B cell (primary cell): Measurements from ENCODE around the gene ATP6V1C2. TPM values are rescaled to one million over a fixed set of nuclear protein-coding genes. Genes with fewer than 3 reads are reported as not detected.

Source experiments
- ATAC-seq: fragments of 200-7000 bp; cut with Tn5 transposase; one replicate; pipeline ENCODE4 v1.10.0; 2021; ENCODE audit warnings: low read depth, mild to moderate bottlenecking, moderate number of reproducible peaks, moderate library complexity
- CTCF ChIA-PET: fragments of 350-600 bp; sonication (Branson Sonifier 250); formaldehyde crosslinking; loops from one replicate; lab custom pipeline; 2021; ENCODE audit warnings: antibody characterized with exemption, inconsistent platforms; lab: Charles Lee
- POLR2A ChIA-PET: fragments of 350-600 bp; sonication (Branson Sonifier 250); formaldehyde crosslinking; loops from one replicate; lab custom pipeline; 2021; ENCODE audit warnings: antibody characterized with exemption; lab: Charles Lee
- DNase-seq: peaks from one replicate; pipeline ENCODE4 v3.0.0; 2013
- H2AFZ ChIP-seq: 2 replicates; pipeline ENCODE4 v1.6.1; 2012; ENCODE audit warnings: mild to moderate bottlenecking, low read depth, low read length; ENCODE audit not compliant: insufficient read depth, poor library complexity, severe bottlenecking
- H3K27ac ChIP-seq, 2 donors: 1 replicate in 1 of 2; 2 replicates in 1 of 2; pipeline ENCODE4 v1.5.1; 2012 to 2013; ENCODE audit warnings: low read length in 2 of 2, mild to moderate bottlenecking in 2 of 2, moderate library complexity in 1 of 2
- H3K27me3 ChIP-seq, 4 experiments: fragments of 200-600 bp in 1 of 4; sonication (generic) in 1 of 4; replicated peaks in 1 of 4; 1 replicate in 2 of 4; 2 replicates in 2 of 4; pipeline versions ENCODE4 v1.6.1 to v1.7.0; 2013 to 2016; ENCODE audit warnings: low read length in 3 of 4, mild to moderate bottlenecking in 2 of 4, mixed read lengths in 1 of 4, moderate library complexity in 1 of 4; ENCODE audit not compliant: insufficient read depth in 4 of 4, control insufficient read depth in 3 of 4; ENCODE audit errors: control extremely low read depth in 1 of 4
- H3K36me3 ChIP-seq, 2 experiments: replicated peaks in 1 of 2; 1 replicate in 1 of 2; 2 replicates in 1 of 2; pipeline versions ENCODE4 v1.6.1 to v1.7.1; 2013; ENCODE audit warnings: low read length in 1 of 2; ENCODE audit not compliant: insufficient read depth in 2 of 2, control insufficient read depth in 1 of 2; ENCODE audit errors: control extremely low read depth in 1 of 2, extremely low read depth in 1 of 2
- H3K4me1 ChIP-seq, 2 donors: fragments of 200-600 bp in 1 of 2; sonication (generic) in 1 of 2; 1 replicate in 1 of 2; 2 replicates in 1 of 2; pipeline versions ENCODE4 v1.5.1 to v1.6.1; 2013 to 2017; ENCODE audit warnings: low read length in 2 of 2; ENCODE audit not compliant: control insufficient read depth in 2 of 2, insufficient read depth in 2 of 2
- H3K4me2 ChIP-seq: replicated peaks from 2 replicates; pipeline ENCODE3; 2012; ENCODE audit warnings: mild to moderate bottlenecking, low read depth, low read length; ENCODE audit not compliant: poor library complexity, severe bottlenecking
- H3K4me3 ChIP-seq, 5 experiments: fragments of 200-600 bp in 1 of 5; sonication (generic) in 1 of 5; 1 replicate in 3 of 5; 2 replicates in 2 of 5; pipeline versions ENCODE4 v1.5.1 to v1.7.0; 2011 to 2016; ENCODE audit warnings: low read length in 4 of 5, mild to moderate bottlenecking in 4 of 5, low read depth in 2 of 5, control low read depth in 1 of 5, moderate library complexity in 1 of 5; ENCODE audit not compliant: insufficient read depth in 1 of 5; ENCODE audit errors: control extremely low read depth in 1 of 5, extremely low read depth in 1 of 5
- H3K79me2 ChIP-seq: fragments of 200-600 bp; sonication (generic); one replicate; pipeline ENCODE4 v1.6.0; 2016; ENCODE audit warnings: low read length; ENCODE audit not compliant: control insufficient read depth, insufficient read depth
- H3K9ac ChIP-seq: fragments of 200-600 bp; sonication (generic); 2 replicates; pipeline ENCODE4 v1.6.1; 2017; ENCODE audit warnings: mild to moderate bottlenecking, low read length, moderate library complexity
- H3K9me3 ChIP-seq, 3 donors: one replicate each; pipeline versions ENCODE4 v1.6.1 to v1.7.1; 2013; ENCODE audit warnings: low read length in 2 of 3; ENCODE audit not compliant: control insufficient read depth in 2 of 3, insufficient read depth in 1 of 3; ENCODE audit errors: control extremely low read depth in 1 of 3
- H4K20me1 ChIP-seq: 2 replicates; pipeline ENCODE4 v1.6.0; 2012; ENCODE audit warnings: mild to moderate bottlenecking, low read length; ENCODE audit not compliant: insufficient read depth, control insufficient read depth, poor library complexity, severe bottlenecking
- H3K27ac Mint-ChIP-seq: one replicate; pipeline ENCODE4 v1.8.0; 2021; ENCODE audit warnings: mixed read lengths
- H3K27me3 Mint-ChIP-seq: one replicate; pipeline ENCODE4 v1.8.0; 2021; ENCODE audit warnings: mixed read lengths
- H3K4me1 Mint-ChIP-seq: one replicate; pipeline ENCODE4 v1.8.0; 2021; ENCODE audit warnings: mixed read lengths
- H3K4me3 Mint-ChIP-seq: one replicate; pipeline ENCODE4 v1.8.0; 2021; ENCODE audit warnings: mixed read lengths
- H3K9me3 Mint-ChIP-seq: one replicate; pipeline ENCODE4 v1.8.0; 2022; ENCODE audit warnings: mixed read lengths; ENCODE audit not compliant: insufficient read depth
- CTCF ChIP-seq: fragments of 200-600 bp; IDR thresholded peaks from one replicate; pipeline ENCODE4 v1.8.0; 2022; ENCODE audit warnings: antibody characterized with exemption, mild to moderate bottlenecking
- EZH2 ChIP-seq: IDR thresholded peaks from 2 replicates; pipeline ENCODE4 v1.6.1; 2012; ENCODE audit warnings: borderline replicate concordance, low read depth, mild to moderate bottlenecking, moderate library complexity, low read length; ENCODE audit not compliant: insufficient read depth, poor library complexity, severe bottlenecking
- WGBS: methylation state at CpG from one replicate; pipeline ENCODE4 v1.1.5; 2013; ENCODE audit warnings: missing lambda C conversion rate; ENCODE audit not compliant: insufficient coverage; 5-methylcytosine and 5-hydroxymethylcytosine counted together
- intact Hi-C: fragments of 100-400 bp; cut with micrococcal nuclease; formaldehyde crosslinking; loops from one replicate; pipeline ENCODE4 v1.10.0; 2022
- polyA plus RNA-seq: library from polyadenylated mRNA; depleted of rRNA; stranded (reverse); fragments of >200 nt; gene quantifications from 2 replicates; pipeline ENCODE4 v1.2.3, GENCODE V29; 2012
- total RNA-seq, 2 donors: library from RNA; stranded (reverse); fragments of 120-200 nt in 1 of 2; gene quantifications; 1 replicate in 1 of 2; 2 replicates in 1 of 2; pipeline versions ENCODE4 v1.2.3 to v1.2.4, GENCODE V29; 2013 to 2022

ATP6V1C2 gene
- total and polyA plus RNA-seq, 2 donors (not counting 1 experiment from before 2014, with no cell fraction given): 0.54 to 4.4 TPM

- Histone ChIP-seq H3K27me3 (no peaks in the 10 kb centered on the region), H3K27ac (peak overlapping the region; percentile 87 to 92), H2AFZ (peak overlapping the region; percentile 88), H3K9ac (peak overlapping the region; percentile 99), H3K4me2 (peak overlapping the region; percentile 97), H3K9me3 (no peaks in the 10 kb centered on the region), H3K4me3 (peak overlapping the region; percentile 73 to 100 (median 98)), H3K79me2 (peaks cover 60% of the 10 kb centered on the region), H3K4me1 (peaks cover 19 to 24% of the 10 kb centered on the region in 2 donors), H3K36me3 (peaks cover 0 to 3% of the 10 kb centered on the region in 2 experiments), H4K20me1 (peaks cover 19% of the 10 kb centered on the region)
- Mint-ChIP-seq H3K27me3 (no peaks in the 10 kb centered on the region), H3K9me3 (no peaks in the 10 kb centered on the region), H3K4me1 (peaks cover 9% of the 10 kb centered on the region), H3K27ac (no peak overlapping the region), H3K4me3 (no peak overlapping the region)
- POLR2A ChIA-PET: interaction anchor here (0.6 to 1.2 kb wide), 3 partner anchors 15 to 123 kb away, joined by 5 to 7 read pairs (median 6); partner anchors contain the start of gene PDIA6
- 6% methylated on average over 24 of the region's 27 CpGs for WGBS
- intact Hi-C loops: loop anchor here (1.0 kb wide), 1 partner anchor 123 kb away; the partner anchor contains the start of gene PDIA6
- no peak for ATAC-seq
- no peak for DNase-seq
- TF ChIP-seq CTCF: no peak
- TF ChIP-seq EZH2: no peak
- CTCF ChIA-PET: interaction anchor here (0.9 to 1.3 kb wide), 3 partner anchors 11 to 564 kb away, joined by 3 read pairs; no protein-coding TSS in a partner anchor
Observed at GRCh38 chr2:10688921-10689807, 32.3 kb upstream of the ATP6V1C2 start.

- no peaks in the 10 kb centered on the region for H3K27me3 ChIP-seq
- POLR2A ChIA-PET: no interaction called here
- CTCF ChIA-PET: no interaction called here
- peak overlapping the region; percentile 54 for H3K27ac Mint-ChIP-seq
- no peak overlapping the region for H2AFZ ChIP-seq
- H3K4me1 Mint-ChIP-seq: peaks cover 9% of the 10 kb centered on the region
- no peak overlapping the region for H3K4me2 ChIP-seq
- DNase-seq: no peak
- H3K4me1 ChIP-seq: peaks cover 19 to 24% of the 10 kb centered on the region in 2 donors
- intact Hi-C loops: no loop called here
- no peak overlapping the region for H3K4me3 ChIP-seq
- H3K9me3 Mint-ChIP-seq: no peaks in the 10 kb centered on the region
- TF ChIP-seq CTCF: no peak
- no peak for TF ChIP-seq EZH2
- H3K27me3 Mint-ChIP-seq: no peaks in the 10 kb centered on the region
- peaks cover 0 to 3% of the 10 kb centered on the region in 2 experiments for H3K36me3 ChIP-seq
- no peak overlapping the region for H3K27ac ChIP-seq
- peaks cover 45% of the 10 kb centered on the region for H3K79me2 ChIP-seq
- no peak overlapping the region for H3K4me3 Mint-ChIP-seq
- no peak for ATAC-seq
- no peaks in the 10 kb centered on the region for H3K9me3 ChIP-seq
- H3K9ac ChIP-seq: no peak overlapping the region
- WGBS: 100% methylated on average over 4 of the region's 6 CpGs
- H4K20me1 ChIP-seq: peaks cover 11% of the 10 kb centered on the region
Observed at GRCh38 chr2:10691521-10691920, 29.9 kb upstream of the ATP6V1C2 start.
